Stimulated activated CD8-positive, alpha-beta memory T cell treated with anti-CD3 and anti-CD28 coated beads, Interleukin-15, amount 100 ng/mL, for 1 hour (primary cell): Measurements from ENCODE around the gene MMEL1.
"Not testable (repeated sequence)": the region's sequence is repeated elsewhere in the genome, so short reads cannot be mapped to it uniquely, and the experiment has no call there.

Experiments used
- DNase-seq: peaks from one replicate; pipeline ENCODE4 v3.0.0-alpha.2; 2020; ENCODE audit warnings: low read depth

Gene MMEL1

GRCh38 chr1:2557482-2558400, 75.1 kb downstream of the MMEL1 start:
- DNase-seq = no peak

GRCh38 chr1:2556678-2557481, 75.9 kb downstream of the MMEL1 start:
- DNase-seq = no peak

- peak; percentile 34 for DNase-seq
Observed at GRCh38 chr1:2556277-2556677, 76.5 kb downstream of the MMEL1 start, which contains the start of gene TNFRSF14. Gene TNFRSF14 (plus strand): TSS chr1:2556371. CDS start chr1:2556665, 294 bp downstream.

DNA sequence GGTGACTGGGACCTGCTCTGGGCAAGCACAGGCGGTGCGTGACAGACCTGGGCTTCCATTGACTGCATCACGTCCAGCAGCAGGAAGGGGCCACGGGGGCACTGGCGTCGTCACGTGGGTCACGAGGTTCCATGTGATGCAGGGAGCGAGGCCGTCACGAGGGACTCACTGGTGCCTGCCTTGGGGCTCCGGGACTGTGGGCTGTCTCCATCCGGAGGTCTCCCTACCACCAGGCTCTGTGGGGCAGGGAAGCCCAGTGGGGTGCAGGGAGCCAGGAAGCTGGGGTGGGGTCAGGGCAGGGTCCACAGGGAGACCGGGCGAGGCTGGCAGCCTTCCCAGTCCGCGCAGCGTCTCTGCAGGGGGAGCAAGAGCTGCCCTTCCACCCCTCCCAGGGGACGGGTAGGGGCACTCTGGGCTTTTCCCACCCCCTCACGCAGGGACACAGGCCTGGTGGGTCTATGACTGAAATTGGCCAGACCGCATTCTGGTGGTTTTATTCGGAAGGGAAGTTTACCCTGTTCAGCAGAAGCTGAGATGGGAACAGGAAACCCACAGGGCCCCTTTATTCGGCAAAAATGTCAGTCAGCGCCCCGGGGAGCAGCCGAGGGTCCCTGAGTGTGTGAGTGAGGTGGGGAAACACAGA, 77.1 kb downstream of the MMEL1 start:
- peak; percentile 39 for DNase-seq

- peak; percentile 23 for DNase-seq
Observed at GRCh38 chr1:2554621-2555387, 78.0 kb downstream of the MMEL1 start.

GRCh38 chr1:2553871-2554620, 78.8 kb downstream of the MMEL1 start:
- no peak for DNase-seq

- DNase-seq = not testable (repeated sequence)
Observed at GRCh38 chr1:2553076-2553475, 79.7 kb downstream of the MMEL1 start.

DNA sequence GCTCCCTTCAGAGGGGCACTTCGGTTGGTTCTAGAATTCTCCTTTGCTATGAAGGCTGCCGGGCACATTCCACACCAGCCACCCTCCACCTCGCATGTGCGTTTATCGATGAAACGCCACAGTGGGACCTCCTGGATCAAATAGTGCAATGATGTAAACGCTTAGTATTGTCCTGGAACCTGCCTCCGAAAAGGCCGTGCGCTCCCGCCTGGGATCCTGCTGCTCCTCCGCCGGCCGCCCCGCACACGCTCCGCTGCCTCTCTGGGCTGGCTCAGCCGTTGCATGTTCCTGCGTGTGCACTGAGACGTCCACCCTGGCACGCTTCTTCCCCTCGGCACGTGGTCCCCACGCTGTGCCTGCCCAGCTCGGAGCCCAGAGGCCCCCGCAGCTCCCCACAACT, 80.6 kb downstream of the MMEL1 start:
- DNase-seq = no peak

- DNase-seq = not testable (repeated sequence)
Observed at GRCh38 chr1:2551544-2551943, 81.3 kb downstream of the MMEL1 start.

DNA sequence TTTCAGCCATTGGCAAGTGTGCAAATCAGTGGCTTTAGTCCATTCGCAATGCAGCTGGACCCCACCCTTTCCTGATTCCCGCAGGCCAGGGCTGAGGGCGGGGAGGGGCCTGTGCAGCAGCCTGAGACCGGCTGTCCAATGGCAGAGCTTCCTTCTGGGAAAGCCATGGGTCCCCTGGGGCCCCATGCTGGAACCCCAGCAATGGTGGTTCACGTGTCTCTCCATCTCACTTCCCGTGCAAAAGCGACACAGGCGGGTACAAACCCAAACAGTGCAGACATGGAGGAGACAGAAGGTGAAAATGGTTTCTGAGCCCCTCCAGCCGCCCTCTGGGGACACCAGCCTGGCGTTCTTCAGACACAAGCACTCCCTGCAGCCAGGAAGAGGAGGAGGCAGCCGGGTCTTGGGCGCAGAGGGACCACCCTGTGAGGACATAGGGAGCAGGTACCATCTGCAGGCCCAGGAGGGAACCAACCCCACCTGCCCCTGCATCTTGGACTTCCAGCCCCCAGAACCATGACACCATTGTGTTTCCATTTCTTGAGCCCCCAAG, 82.4 kb downstream of the MMEL1 start:
- DNase-seq = not testable (repeated sequence)

GRCh38 chr1:2549367-2550029, 83.3 kb downstream of the MMEL1 start:
- not testable (repeated sequence) for DNase-seq

DNA sequence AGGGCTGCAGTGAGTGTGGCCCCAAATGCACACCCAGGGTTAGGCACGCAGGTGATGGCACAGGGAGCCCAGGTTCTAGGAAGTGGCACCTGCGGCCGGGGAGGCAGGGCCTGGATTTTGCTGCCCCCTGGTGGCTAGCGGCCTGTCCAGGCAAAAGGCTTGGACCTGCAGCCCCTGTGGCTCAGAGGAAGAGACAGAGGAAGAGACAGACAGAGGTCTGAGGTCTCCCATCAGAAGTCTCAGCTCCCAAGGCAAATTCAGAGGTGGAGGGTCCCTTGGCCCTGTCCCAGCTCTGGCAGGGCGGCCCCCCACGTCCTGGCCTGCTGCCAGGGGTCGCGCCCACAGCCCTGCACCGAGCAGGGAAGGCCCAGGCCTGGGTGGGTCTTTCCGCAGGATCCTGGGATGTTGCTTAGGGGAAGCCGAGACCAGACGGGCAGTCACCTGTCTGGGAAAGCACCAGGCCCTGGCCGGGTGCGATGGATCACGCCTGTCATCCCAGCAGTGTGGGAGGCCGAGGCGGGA, 84.7 kb downstream of the MMEL1 start:
- DNase-seq = peak; percentile 74

DNA sequence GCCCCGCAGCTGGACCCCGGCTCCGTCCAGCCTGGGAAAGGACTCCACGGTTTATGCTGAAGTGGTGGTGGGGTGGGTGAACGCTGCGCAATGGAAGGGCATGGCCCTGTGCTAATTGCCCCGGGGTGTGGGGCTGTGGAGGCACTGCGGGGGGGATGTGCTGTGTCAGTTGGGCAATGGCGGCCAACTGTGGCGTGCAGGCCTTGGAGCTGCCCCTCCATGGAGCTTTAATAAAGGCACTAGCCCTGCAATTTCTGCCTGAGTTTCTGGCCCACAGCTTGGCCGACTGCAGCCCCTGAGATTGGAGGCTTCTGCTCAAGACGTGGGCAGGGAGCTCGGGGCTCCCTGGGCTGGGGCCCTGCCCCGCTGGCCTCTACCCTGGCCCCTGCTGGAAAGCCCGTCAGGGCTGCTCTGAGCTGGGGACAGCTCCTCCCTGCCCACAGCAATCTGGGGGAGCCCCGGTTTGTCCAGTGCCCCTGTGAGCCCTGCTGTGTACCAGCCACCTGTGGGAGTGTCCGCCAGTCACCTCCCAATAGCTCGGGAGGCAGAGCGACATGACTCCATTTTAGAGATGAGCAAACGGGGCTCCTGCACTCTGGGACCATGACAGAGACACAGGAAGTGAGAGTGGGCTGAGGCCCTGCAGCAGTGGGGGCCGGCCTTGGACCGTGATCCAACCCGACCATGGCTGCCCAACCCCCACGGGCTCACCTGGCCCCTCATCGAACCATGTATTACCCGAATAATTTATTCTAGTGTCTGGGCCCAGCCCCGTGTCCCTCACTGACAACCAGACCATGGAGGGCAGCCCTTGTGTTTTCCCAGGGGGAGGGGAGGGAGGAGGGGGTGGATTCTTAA, 85.4 kb downstream of the MMEL1 start:
- no peak for DNase-seq

DNA sequence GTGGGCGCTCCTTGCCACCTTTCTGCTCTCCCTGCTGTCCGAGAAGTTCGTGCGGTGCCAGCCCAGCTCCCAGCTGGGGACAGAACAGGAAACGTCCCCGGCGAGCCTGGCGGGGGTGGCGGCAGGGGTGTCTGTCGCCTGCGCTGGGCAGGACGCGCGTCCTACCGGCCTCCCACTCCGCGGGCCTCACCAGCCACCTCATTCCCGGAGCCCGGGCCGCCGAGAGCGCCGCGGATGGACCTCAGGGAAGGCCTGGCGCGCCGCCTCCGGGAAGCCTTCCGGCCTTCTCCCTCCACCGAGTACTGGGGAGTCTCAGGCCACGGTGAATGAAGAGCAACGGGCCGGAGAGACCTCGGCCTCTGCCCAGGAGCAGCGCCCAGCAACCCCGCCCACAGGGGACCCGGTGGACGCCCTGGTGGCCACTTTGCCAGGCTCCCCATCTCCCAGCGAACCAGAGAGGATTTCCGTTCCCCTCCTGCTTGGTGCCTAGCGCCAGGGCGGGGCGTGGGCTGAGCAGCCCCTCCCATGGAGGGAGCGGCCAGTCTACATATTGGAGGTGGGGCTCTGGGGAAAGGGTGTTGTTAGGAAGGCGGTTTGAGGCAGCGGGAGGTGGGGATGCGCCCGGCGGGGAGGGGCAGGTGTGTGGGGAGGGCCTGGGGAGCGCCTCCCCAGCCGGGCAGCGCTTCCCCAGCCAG, 86.2 kb downstream of the MMEL1 start:
- peak; percentile 61 for DNase-seq

DNA sequence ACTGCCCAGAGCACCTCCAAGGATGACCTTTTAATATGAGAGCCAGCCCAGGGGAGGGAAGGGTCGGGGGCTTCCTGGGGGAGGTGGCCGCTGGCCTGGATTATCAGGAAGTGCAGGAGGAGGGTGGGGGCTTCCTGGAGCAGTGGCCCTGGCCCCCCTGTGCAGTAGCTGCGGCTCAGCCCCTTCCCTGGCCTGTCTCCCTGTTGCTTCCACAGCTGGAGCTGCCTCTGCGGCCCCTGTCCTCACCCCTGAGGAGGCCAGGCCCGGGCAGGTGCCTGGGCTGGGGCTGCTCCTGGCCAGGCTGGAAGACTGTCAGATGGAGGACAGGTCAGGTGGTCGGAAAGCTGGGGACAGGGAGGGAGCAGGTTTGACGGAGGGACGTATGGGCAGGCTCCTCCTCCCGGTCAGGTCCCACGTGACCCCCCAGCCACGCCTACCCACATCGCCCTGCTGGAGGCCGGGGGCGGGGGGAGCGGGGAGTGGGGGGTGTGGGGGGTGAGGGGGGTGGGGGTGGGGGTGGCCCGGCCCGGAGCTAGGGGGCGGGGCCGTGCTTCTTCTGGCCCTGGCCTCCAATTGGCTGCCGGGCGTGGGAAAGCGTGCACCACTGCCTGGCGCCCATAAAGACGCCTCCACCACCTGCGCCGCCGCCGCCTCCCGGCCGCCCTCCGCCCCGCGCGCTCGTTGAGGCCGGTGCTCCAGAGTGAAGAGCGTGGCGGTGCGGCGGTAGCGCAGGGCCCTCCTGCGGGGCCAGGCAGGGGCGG, 86.9 kb downstream of the MMEL1 start:
- peak; percentile 82 for DNase-seq

GRCh38 chr1:2544875-2545640, 87.8 kb downstream of the MMEL1 start:
- no peak for DNase-seq
